ENCODE measurements around the gene DMD.
"Not testable (repeated sequence)": the region's sequence is repeated elsewhere in the genome, so short reads cannot be mapped to it uniquely, and the experiment has no call there.

Gene DMD

GRCh38 chrX:31471229-31471628 lies 1740.1 kb downstream of the DMD start:
- DNase-seq = no peak

- not testable (repeated sequence) for DNase-seq
Observed at GRCh38 chrX:31470753-31471152, 1740.6 kb downstream of the DMD start.

- DNase-seq = no peak
Observed at GRCh38 chrX:31464306-31464915, 1746.9 kb downstream of the DMD start.

GRCh38 chrX:31461266-31461665 lies 1750.1 kb downstream of the DMD start:
- DNase-seq = no peak

GRCh38 chrX:31459361-31459760 lies 1752.0 kb downstream of the DMD start:
- DNase-seq = no peak

GRCh38 chrX:31449965-31450364 lies 1761.4 kb downstream of the DMD start:
- DNase-seq = no peak

- no peak for DNase-seq
Observed at GRCh38 chrX:31449081-31449480, 1762.3 kb downstream of the DMD start.

- DNase-seq = no peak
Observed at GRCh38 chrX:31445542-31445941, 1765.8 kb downstream of the DMD start.

- DNase-seq = no peak
Observed at GRCh38 chrX:31443654-31444053, 1767.7 kb downstream of the DMD start.

GRCh38 chrX:31440546-31440945 lies 1770.8 kb downstream of the DMD start:
- no peak for DNase-seq

- DNase-seq = no peak
Observed at GRCh38 chrX:31436424-31436823, 1774.9 kb downstream of the DMD start.

GRCh38 chrX:31435592-31435991 lies 1775.8 kb downstream of the DMD start:
- DNase-seq = no peak

GRCh38 chrX:31433856-31434255 lies 1777.5 kb downstream of the DMD start:
- DNase-seq = no peak

- no peak for DNase-seq
Observed at GRCh38 chrX:31429915-31430314, 1781.4 kb downstream of the DMD start.

- no peak for DNase-seq
Observed at GRCh38 chrX:31423609-31424189, 1787.7 kb downstream of the DMD start.

- no peak for DNase-seq
Observed at GRCh38 chrX:31421441-31421840, 1789.9 kb downstream of the DMD start.

GRCh38 chrX:31420711-31421151 lies 1790.6 kb downstream of the DMD start:
- DNase-seq = no peak

- no peak for DNase-seq
Observed at GRCh38 chrX:31420302-31420701, 1791.0 kb downstream of the DMD start.

GRCh38 chrX:31397119-31397518 lies 1814.2 kb downstream of the DMD start:
- no peak for DNase-seq

- DNase-seq = no peak
Observed at GRCh38 chrX:31392513-31392912, 1818.8 kb downstream of the DMD start.

- DNase-seq = no peak
Observed at GRCh38 chrX:31388946-31389345, 1822.4 kb downstream of the DMD start.

GRCh38 chrX:31384471-31384870 lies 1826.9 kb downstream of the DMD start:
- DNase-seq = no peak

GRCh38 chrX:31383991-31384390 lies 1827.4 kb downstream of the DMD start:
- no peak for DNase-seq

- not testable (repeated sequence) for DNase-seq
Observed at GRCh38 chrX:31378973-31379372, 1832.4 kb downstream of the DMD start.

GRCh38 chrX:31377821-31378220 lies 1833.5 kb downstream of the DMD start:
- DNase-seq = not testable (repeated sequence)
